Measurements from ENCODE around the gene CX3CL1.

The CX3CL1 gene

GRCh38 chr16:57364143-57364542 lies 8.1 kb upstream of the CX3CL1 start:
- no peaks in the 10 kb centered on the region for H3K9me2 ChIP-seq (replicated peaks; ENCODE audit: low read depth, low read length)
- no peaks in the 10 kb centered on the region for H3K36me3 ChIP-seq (ENCODE audit: insufficient read depth, low read length)
- no peak overlapping the region for H3K9ac ChIP-seq (ENCODE audit: low read depth, low read length, poor library complexity, severe bottlenecking)
- no peak overlapping the region for H3K4me3 ChIP-seq (ENCODE audit: low read length, poor library complexity, severe bottlenecking)
- no peaks in the 10 kb centered on the region for H4K20me1 ChIP-seq (ENCODE audit: insufficient read depth, low read length, poor library complexity, severe bottlenecking)
- no peak overlapping the region for H3K4me2 ChIP-seq (ENCODE audit: low read depth, low read length, poor library complexity, severe bottlenecking)
- TF ChIP-seq CTCF (conservative IDR thresholded peaks at IDR 0.05; ENCODE audit: low read length), result no peak
- TF ChIP-seq EZH2phosphoT487 (IDR thresholded peaks at IDR 0.05; ENCODE audit: borderline replicate concordance), result no peak
- H2AFZ ChIP-seq (ENCODE audit: low read length), result no peak overlapping the region
- H3K9me3 ChIP-seq (ENCODE audit: insufficient read depth, low read depth, low read length), result no peaks in the 10 kb centered on the region
- H3F3A ChIP-seq (ENCODE audit: low read depth), result no peaks in the 10 kb centered on the region
- peaks cover 8% of the 10 kb centered on the region for H3K4me1 ChIP-seq (ENCODE audit: insufficient read depth, low read length, poor library complexity, severe bottlenecking)
- H3K79me2 ChIP-seq (ENCODE audit: insufficient read depth, low read length), result no peaks in the 10 kb centered on the region
- H3K27me3 ChIP-seq (ENCODE audit: insufficient read depth, low read length, poor library complexity, severe bottlenecking), result no peaks in the 10 kb centered on the region

- H2AFZ ChIP-seq (ENCODE audit: low read length), result 0 out of 2 replicates have a peak overlapping the region, but pooled peaks have one; percentile 30
- H3K4me2 ChIP-seq (ENCODE audit: low read depth, low read length, poor library complexity, severe bottlenecking), result no peak overlapping the region
- no peaks in the 10 kb centered on the region for H3F3A ChIP-seq (ENCODE audit: low read depth)
These were observed 5.7 kb upstream of the CX3CL1 start for GRCh38 chr16:57366544-57367040.

GRCh38 chr16:57367116-57367752 lies 5.1 kb upstream of the CX3CL1 start:
- no peaks in the 10 kb centered on the region for H3K79me2 ChIP-seq (ENCODE audit: insufficient read depth, low read length)
- no peak overlapping the region for H2AFZ ChIP-seq (ENCODE audit: low read length)
- H3F3A ChIP-seq (ENCODE audit: low read depth), result no peaks in the 10 kb centered on the region
- H3K27me3 ChIP-seq (ENCODE audit: insufficient read depth, low read length, poor library complexity, severe bottlenecking), result no peaks in the 10 kb centered on the region
- H3K9ac ChIP-seq (ENCODE audit: low read depth, low read length, poor library complexity, severe bottlenecking), result no peak overlapping the region
- peaks cover 8% of the 10 kb centered on the region for H3K4me1 ChIP-seq (ENCODE audit: insufficient read depth, low read length, poor library complexity, severe bottlenecking)
- H3K9me2 ChIP-seq (replicated peaks; ENCODE audit: low read depth, low read length), result no peaks in the 10 kb centered on the region
- no peaks in the 10 kb centered on the region for H3K36me3 ChIP-seq (ENCODE audit: insufficient read depth, low read length)
- H3K4me3 ChIP-seq (ENCODE audit: low read length, poor library complexity, severe bottlenecking), result no peak overlapping the region
- H4K20me1 ChIP-seq (ENCODE audit: insufficient read depth, low read length, poor library complexity, severe bottlenecking), result no peaks in the 10 kb centered on the region
- no peaks in the 10 kb centered on the region for H3K9me3 ChIP-seq (ENCODE audit: insufficient read depth, low read depth, low read length)
- H3K4me2 ChIP-seq (ENCODE audit: low read depth, low read length, poor library complexity, severe bottlenecking), result no peak overlapping the region
- TF ChIP-seq CTCF (conservative IDR thresholded peaks at IDR 0.05; ENCODE audit: low read length), result no peak
- no peak for TF ChIP-seq EZH2phosphoT487 (IDR thresholded peaks at IDR 0.05; ENCODE audit: borderline replicate concordance)

More at GRCh38 chr16:57366544-57367040, 5.7 kb upstream of the CX3CL1 start:
- TF ChIP-seq EZH2phosphoT487 (IDR thresholded peaks at IDR 0.05; ENCODE audit: borderline replicate concordance) (no peak), CTCF (conservative IDR thresholded peaks at IDR 0.05; ENCODE audit: low read length) (no peak)
- no peaks in the 10 kb centered on the region for H3K27me3 ChIP-seq (ENCODE audit: insufficient read depth, low read length, poor library complexity, severe bottlenecking)
- no peaks in the 10 kb centered on the region for H3K9me2 ChIP-seq (replicated peaks; ENCODE audit: low read depth, low read length)
- H3K4me3 ChIP-seq (ENCODE audit: low read length, poor library complexity, severe bottlenecking), result no peak overlapping the region
- H3K36me3 ChIP-seq (ENCODE audit: insufficient read depth, low read length), result no peaks in the 10 kb centered on the region
- H3K9me3 ChIP-seq (ENCODE audit: insufficient read depth, low read depth, low read length), result no peaks in the 10 kb centered on the region
- peaks cover 8% of the 10 kb centered on the region for H3K4me1 ChIP-seq (ENCODE audit: insufficient read depth, low read length, poor library complexity, severe bottlenecking)
- H3K79me2 ChIP-seq (ENCODE audit: insufficient read depth, low read length), result no peaks in the 10 kb centered on the region
- H4K20me1 ChIP-seq (ENCODE audit: insufficient read depth, low read length, poor library complexity, severe bottlenecking), result no peaks in the 10 kb centered on the region
- no peak overlapping the region for H3K9ac ChIP-seq (ENCODE audit: low read depth, low read length, poor library complexity, severe bottlenecking)

Data from Loucy (cell line).